Heart right ventricle (tissue), 16 donors: ENCODE results near the gene RHD. TPM values are rescaled to one million over a fixed set of nuclear protein-coding genes. Genes with fewer than 3 reads are reported as not detected.
"Not testable (repeated sequence)": the region's sequence is repeated elsewhere in the genome, so short reads cannot be mapped to it uniquely, and the experiment has no call there.

Experiments used
- ATAC-seq, 8 donors: fragments of 200-7000 bp; cut with Tn5 transposase; one replicate each; pipeline ENCODE4 v1.9.1; 2020; ENCODE audit warnings: mild to moderate bottlenecking in 8 of 8, moderate library complexity in 8 of 8, moderate number of reproducible peaks in 1 of 8
- DNase-seq, 2 donors: peaks; one replicate each; pipeline ENCODE4 v3.0.0-alpha.2; 2020
- H3K27ac ChIP-seq, 10 donors: fragments of 200-600 bp; sonication (generic) in 2 of 10; one replicate each; pipeline versions ENCODE4 v1.5.0 to v1.8.0; 2020 to 2022; ENCODE audit warnings: mild to moderate bottlenecking in 3 of 10
- H3K27me3 ChIP-seq, 7 donors: fragments of 200-600 bp; one replicate each; pipeline ENCODE4 v1.8.0; 2021 to 2022; ENCODE audit warnings: mild to moderate bottlenecking in 2 of 7
- H3K36me3 ChIP-seq, 9 donors: fragments of 200-600 bp; sonication (generic) in 1 of 9; one replicate each; pipeline versions ENCODE4 v1.5.0 to v1.8.0; 2020 to 2022; ENCODE audit warnings: mild to moderate bottlenecking in 2 of 9
- H3K4me1 ChIP-seq, 9 donors: fragments of 200-600 bp; sonication (generic) in 1 of 9; one replicate each; pipeline versions ENCODE4 v1.5.0 to v1.8.0; 2020 to 2022; ENCODE audit warnings: mild to moderate bottlenecking in 4 of 9
- H3K4me3 ChIP-seq, 10 donors: fragments of 200-600 bp; sonication (generic) in 2 of 10; one replicate each; pipeline versions ENCODE4 v1.5.0 to v1.8.0; 2020 to 2022; ENCODE audit warnings: mild to moderate bottlenecking in 7 of 10, moderate library complexity in 2 of 10
- H3K9me3 ChIP-seq, 11 donors: fragments of 200-600 bp in 10 of 11; sonication (generic) in 2 of 11; one replicate each; pipeline versions ENCODE4 v1.5.0 to v1.8.0; 2013 to 2022; ENCODE audit warnings: mild to moderate bottlenecking in 2 of 11, control low read depth in 1 of 11, moderate library complexity in 1 of 11
- CTCF ChIP-seq, 9 donors: fragments of 200-600 bp; sonication (generic) in 2 of 9; IDR thresholded peaks; one replicate each; pipeline versions ENCODE4 v1.5.0 to v1.8.0; 2021 to 2022; ENCODE audit warnings: antibody characterized with exemption in 9 of 9, mild to moderate bottlenecking in 5 of 9, moderate library complexity in 1 of 9
- WGBS, 2 donors: extraction: QIAGEN DNeasy Blood & Tissue Kit; methylation state at CpG; one replicate each; pipeline ENCODE4 v1.1.7; 2013; ENCODE audit warnings: inconsistent platforms in 1 of 2; 5-methylcytosine and 5-hydroxymethylcytosine counted together
- intact Hi-C, 10 donors: fragments of 100-400 bp; cut with DNase I; formaldehyde crosslinking; loops; one replicate each; pipeline versions ENCODE4 v1.11.1 to v1.14.2; 2022
- polyA plus RNA-seq, 2 donors: library from polyadenylated mRNA; stranded (reverse); fragments of 200-250 nt; gene quantifications; one replicate each; pipeline ENCODE4 v1.2.3, GENCODE V29; 2013
- total RNA-seq, 10 donors: library from RNA; stranded (reverse); fragmentation: NEBNext Ultra II Directional in 3 of 10; extraction: Animal tissue kit (Norgen Biotek cat#: 25700) in 3 of 10; gene quantifications; one replicate each; pipeline versions ENCODE4 v1.2.1 to v1.2.4, GENCODE V29; 2021 to 2023
- donor health status: Arrhythmogenic right ventricular cardiomyopathy.
- donor health status: ischemic (EF 13 %, LVEDD 7.1; RV severe dilation, severe dysfunction).
- donor health status: healthy with polysubstance abuse.
- donor health status: DM: no; HTN: yes; CAD: no.
- donor health status: DM: no; HTN: no; CAD: no.
- donor health status: ischemic (EF 25% LVEDD 6.9; RV normal size, moderate dysfunction).
- donor health status: ischemic (EF 25% LVEDD 5.7; RV mildly dilated, moderate dysfunction).
- donor health status: healthy.
- donor health status: DM: yes; HTN: yes; CAD: no.
- donor health status: Ischemic cardiomyopathy.
- donor health status: ischemic (EF 35%, LVEDD 5.7; RV mildly dilated, moderate dysfunction).
- donor health status: nonischemic (EF 11% LVEDD 7.7; RV severe dilation, severe dysfunction).
- donor health status: DM: yes; HTN: yes; CAD: no.
- donor health status: PGD.
- donor health status: ischemic (EF 29% LVEDD 5.4; RV normal size, mild dysfunction).
- donor health status: nonischemic (EF 23%, LVEDD 6.1; RV moderate dilation, normal function).

RHD gene
- total and polyA plus RNA-seq, 12 donors, result 0.11 TPM; not detected in 11

DNA sequence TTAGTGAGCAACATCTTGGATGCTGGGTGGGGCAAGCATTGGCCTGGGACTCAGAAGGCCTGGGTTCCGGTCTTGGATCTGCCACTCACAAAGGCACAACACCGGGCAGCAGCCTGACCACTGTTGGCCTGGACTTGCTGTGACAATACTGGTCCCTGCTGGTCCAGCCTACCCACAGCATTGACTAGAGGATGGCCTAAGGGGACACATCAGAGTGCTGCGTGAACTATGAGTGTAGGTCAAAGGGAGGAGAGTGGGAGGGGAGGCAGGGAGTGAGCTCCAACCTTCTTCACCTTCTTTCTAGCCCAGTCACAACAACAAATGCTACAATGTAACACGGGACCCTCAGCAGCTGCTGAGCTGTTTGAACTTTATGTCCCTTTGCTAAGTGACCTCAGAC, 96.9 kb downstream of the RHD start:
- H3K27ac ChIP-seq, result no peak overlapping the region
- no peak for TF ChIP-seq CTCF (IDR thresholded peaks at IDR 0.05)
- intact Hi-C loops, result no loop called here
- H3K4me1 ChIP-seq, result no peaks in the 10 kb centered on the region
- WGBS, 2 donors, result 88 to 91% methylated on average over 4 of the region's 4 CpGs
- no peaks in the 10 kb centered on the region for H3K36me3 ChIP-seq
- no peaks in the 10 kb centered on the region for H3K27me3 ChIP-seq
- no peak overlapping the region for H3K4me3 ChIP-seq
- H3K9me3 ChIP-seq, result no peaks in the 10 kb centered on the region
- no peak for DNase-seq
- ATAC-seq, result peak in 2 of 8 donors; percentile 30 to 38

GRCh38 chr1:25369691-25370271, 97.5 kb downstream of the RHD start:
- H3K27ac ChIP-seq, ATAC-seq, H3K4me3 ChIP-seq, DNase-seq, H3K9me3 ChIP-seq, intact Hi-C loops, H3K4me1 ChIP-seq, H3K36me3 ChIP-seq, H3K27me3 ChIP-seq: not testable (repeated sequence)
- WGBS, 2 donors, result 87 to 91% methylated on average over 12 of the region's 12 CpGs

GRCh38 chr1:25371757-25372156, 99.4 kb downstream of the RHD start:
- H3K27ac ChIP-seq, H3K4me3 ChIP-seq, ATAC-seq, H3K36me3 ChIP-seq, intact Hi-C loops, H3K27me3 ChIP-seq, DNase-seq, H3K9me3 ChIP-seq, H3K4me1 ChIP-seq: not testable (repeated sequence)
- WGBS, 2 donors, result 61 to 64% methylated on average over 7 of the region's 7 CpGs

DNA sequence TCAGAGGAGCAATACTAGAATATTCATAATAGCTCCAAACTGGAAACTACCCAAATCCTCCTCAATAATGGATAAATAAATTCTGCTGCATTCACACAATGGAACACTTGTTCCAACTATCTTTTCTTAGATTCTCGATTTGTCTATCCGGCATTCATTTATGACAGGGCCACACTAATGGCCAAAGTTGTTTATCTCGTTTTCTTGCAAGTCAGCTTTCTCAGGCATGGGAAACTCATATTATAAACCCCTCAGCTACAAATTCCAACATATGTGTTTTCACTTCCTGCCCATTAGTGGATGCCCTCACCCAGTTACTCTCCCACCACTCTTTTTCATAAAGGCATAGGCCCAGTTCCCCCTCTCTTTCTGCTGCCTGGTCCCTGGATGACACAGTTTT, 106.1 kb downstream of the RHD start:
- H3K27ac ChIP-seq, H3K27me3 ChIP-seq, intact Hi-C loops, DNase-seq, H3K9me3 ChIP-seq, H3K4me1 ChIP-seq, H3K4me3 ChIP-seq, H3K36me3 ChIP-seq, ATAC-seq: not testable (repeated sequence)
- 78 to 81% methylated on average over 3 of the region's 3 CpGs for WGBS, 2 donors

Other genes with a start within 250 kb of the RHD start
- 10 to 100 TPM; 28.0 to 39.0 (median 35.6) TPM for gene SYF2, start 40.0 kb upstream of the RHD start, total RNA-seq
- 10 to 100 TPM; 37.9 to 55.9 TPM for gene SYF2, start 40.0 kb upstream of the RHD start, polyA plus RNA-seq
- gene RSRP1, start 25.1 kb upstream of the RHD start, total RNA-seq, result 10 to 100 TPM; 21.1 to 47.3 (median 27.7) TPM
- gene RSRP1, start 25.1 kb upstream of the RHD start, polyA plus RNA-seq, result 100 to 1,000 TPM in 1 of 2 donors, 10 to 100 TPM in 1; 33.1 to 455 TPM
- 100 to 1,000 TPM in 1 of 10 donors, 10 to 100 TPM in 9; 69.2 to 128 (median 88.8) TPM for gene TMEM50A, start 65.8 kb downstream of the RHD start, total RNA-seq
- gene TMEM50A, start 65.8 kb downstream of the RHD start, polyA plus RNA-seq, result 100 to 1,000 TPM in 1 of 2 donors, 10 to 100 TPM in 1; 84.3 to 102 TPM
- gene RHCE, start 148.3 kb downstream of the RHD start, total RNA-seq, result 1 to 10 TPM in 4 of 10 donors, under 1 TPM in 6; 0.26 to 4.9 (median 0.92) TPM
- gene RHCE, start 148.3 kb downstream of the RHD start, polyA plus RNA-seq, result 1 to 10 TPM in 1 of 2 donors, under 1 TPM in 1; 0.17 to 2.6 TPM
- gene MACO1, start 158.4 kb downstream of the RHD start, total RNA-seq, result 10 to 100 TPM in 9 of 10 donors, 1 to 10 TPM in 1; 9.4 to 15.5 (median 13.5) TPM
- 1 to 10 TPM; 8.7 to 8.9 TPM for gene MACO1, start 158.4 kb downstream of the RHD start, polyA plus RNA-seq